ENCODE measurements around the gene FASTKD3.

Gene FASTKD3

GRCh38 chr5:7822449-7822848 lies 46.4 kb downstream of the FASTKD3 start:
- no peak for TF ChIP-seq CTCF (IDR thresholded peaks at IDR 0.05; ENCODE audit: insufficient read depth, low read length, missing control alignments)
- no peak overlapping the region for H3K4me3 ChIP-seq (ENCODE audit: low read depth, low read length)
- ChIA-PET CTCF (interaction anchor here (3.0 kb wide), 1 partner anchor 8 kb away, joined by 9 read pairs; no protein-coding TSS in a partner anchor), POLR2A (no interaction called here)
- DNase-seq (ENCODE audit: low read depth, low spot score) = no peak

GRCh38 chr5:7816535-7816901 lies 52.3 kb downstream of the FASTKD3 start:
- POLR2A ChIA-PET = no interaction called here
- TF ChIP-seq CTCF (IDR thresholded peaks at IDR 0.05; ENCODE audit: insufficient read depth, low read length, missing control alignments) = no peak
- CTCF ChIA-PET = interaction anchor here (0.6 to 1.5 kb wide), 3 partner anchors 10 to 557 kb away, joined by 3 read pairs; no protein-coding TSS in a partner anchor
- H3K4me3 ChIP-seq (ENCODE audit: low read depth, low read length) = no peak overlapping the region
- no peak for DNase-seq (ENCODE audit: low read depth, low spot score)

GRCh38 chr5:7815892-7816534 lies 52.8 kb downstream of the FASTKD3 start:
- TF ChIP-seq CTCF (IDR thresholded peaks at IDR 0.05; ENCODE audit: insufficient read depth, low read length, missing control alignments) = peak; percentile 90
- ChIA-PET CTCF (interaction anchor here (0.6 to 3.0 kb wide), 4 partner anchors 8 to 556 kb away, joined by 3 to 11 read pairs (median 6); no protein-coding TSS in a partner anchor), POLR2A (no interaction called here)
- DNase-seq (ENCODE audit: low read depth, low spot score) = no peak
- H3K4me3 ChIP-seq (ENCODE audit: low read depth, low read length) = no peak overlapping the region

GRCh38 chr5:7814816-7815215 lies 54.0 kb downstream of the FASTKD3 start:
- no peak for DNase-seq (ENCODE audit: low read depth, low spot score)
- ChIA-PET CTCF (interaction anchor here (2.7 to 3.0 kb wide), 2 partner anchors 9 to 10 kb away, joined by 9 to 11 read pairs; no protein-coding TSS in a partner anchor), POLR2A (no interaction called here)
- TF ChIP-seq CTCF (IDR thresholded peaks at IDR 0.05; ENCODE audit: insufficient read depth, low read length, missing control alignments) = no peak
- no peak overlapping the region for H3K4me3 ChIP-seq (ENCODE audit: low read depth, low read length)

GRCh38 chr5:7813576-7813975 lies 55.3 kb downstream of the FASTKD3 start:
- TF ChIP-seq CTCF (IDR thresholded peaks at IDR 0.05; ENCODE audit: insufficient read depth, low read length, missing control alignments) = no peak
- H3K4me3 ChIP-seq (ENCODE audit: low read depth, low read length) = no peak overlapping the region
- ChIA-PET POLR2A (no interaction called here), CTCF (interaction anchor here (0.6 to 3.0 kb wide), 3 partner anchors 9 to 66 kb away, joined by 3 to 11 read pairs (median 9); no protein-coding TSS in a partner anchor)
- no peak for DNase-seq (ENCODE audit: low read depth, low spot score)

- no peak for DNase-seq (ENCODE audit: low read depth, low spot score)
- ChIA-PET CTCF (no interaction called here), POLR2A (no interaction called here)
- no peak overlapping the region for H3K4me3 ChIP-seq (ENCODE audit: low read depth, low read length)
- TF ChIP-seq CTCF (IDR thresholded peaks at IDR 0.05; ENCODE audit: insufficient read depth, low read length, missing control alignments) = no peak
These were observed 55.8 kb downstream of the FASTKD3 start for GRCh38 chr5:7813007-7813406.

All from AG04449 (cell line).